Heart left ventricle (tissue), 13 donors: Measurements from ENCODE around the gene SNX6.

ENCODE experiments used
- POLR2A ChIP-seq, 2 donors: fragments of 450-650 bp; IDR thresholded peaks; one replicate each; pipeline ENCODE4 v1.6.1; 2017; ENCODE audit warnings: antibody characterized with exemption in 2 of 2, mild to moderate bottlenecking in 2 of 2, moderate library complexity in 2 of 2
- TF ChIP-seq, protein P1 (sequence below), 12 donors: fragments of 200-600 bp; sonication (generic) in 4 of 12; IDR thresholded peaks; one replicate each; pipeline versions ENCODE4 v1.5.0 to v1.8.0; 2018 to 2022; ENCODE audit warnings: antibody characterized with exemption in 12 of 12, mild to moderate bottlenecking in 5 of 12
- donor health status: ischemic (EF 13 %, LVEDD 7.1; RV severe dilation, severe dysfunction).
- donor health status: DM: no; HTN: yes; CAD: no.
- donor health status: DM: no; HTN: no; CAD: no.
- donor health status: ischemic (EF 25% LVEDD 6.9; RV normal size, moderate dysfunction).
- donor health status: ischemic (EF 25% LVEDD 5.7; RV mildly dilated, moderate dysfunction).
- donor health status: ischemic (EF 35%, LVEDD 5.7; RV mildly dilated, moderate dysfunction).
- donor health status: nonischemic (EF 11% LVEDD 7.7; RV severe dilation, severe dysfunction).
- donor health status: DM: yes; HTN: yes; CAD: no.
- donor health status: PGD.
- donor health status: ischemic (EF 29% LVEDD 5.4; RV normal size, mild dysfunction).
- donor health status: nonischemic (EF 23%, LVEDD 6.1; RV moderate dilation, normal function).

DNA sequence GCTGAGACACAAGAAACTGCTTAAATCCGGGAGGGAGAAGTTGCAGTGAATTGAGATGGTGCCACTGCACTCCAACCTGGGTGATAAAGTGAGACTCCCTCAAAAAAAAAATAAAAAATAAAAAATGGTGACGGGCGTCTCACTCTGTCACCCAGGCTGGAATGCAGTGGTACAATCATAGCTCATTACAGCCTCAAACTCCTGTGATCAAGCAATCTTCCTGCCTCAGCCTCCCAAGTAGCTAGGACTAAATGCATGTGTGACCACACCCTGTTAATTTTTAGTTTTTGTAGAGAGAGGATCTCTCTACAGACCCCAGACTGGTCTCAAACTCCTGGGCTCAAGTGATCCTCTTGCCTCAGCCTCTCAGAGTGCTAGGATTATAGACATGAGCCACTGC is 9.1 kb downstream of the SNX6 start:
- TF ChIP-seq, protein P1, sequence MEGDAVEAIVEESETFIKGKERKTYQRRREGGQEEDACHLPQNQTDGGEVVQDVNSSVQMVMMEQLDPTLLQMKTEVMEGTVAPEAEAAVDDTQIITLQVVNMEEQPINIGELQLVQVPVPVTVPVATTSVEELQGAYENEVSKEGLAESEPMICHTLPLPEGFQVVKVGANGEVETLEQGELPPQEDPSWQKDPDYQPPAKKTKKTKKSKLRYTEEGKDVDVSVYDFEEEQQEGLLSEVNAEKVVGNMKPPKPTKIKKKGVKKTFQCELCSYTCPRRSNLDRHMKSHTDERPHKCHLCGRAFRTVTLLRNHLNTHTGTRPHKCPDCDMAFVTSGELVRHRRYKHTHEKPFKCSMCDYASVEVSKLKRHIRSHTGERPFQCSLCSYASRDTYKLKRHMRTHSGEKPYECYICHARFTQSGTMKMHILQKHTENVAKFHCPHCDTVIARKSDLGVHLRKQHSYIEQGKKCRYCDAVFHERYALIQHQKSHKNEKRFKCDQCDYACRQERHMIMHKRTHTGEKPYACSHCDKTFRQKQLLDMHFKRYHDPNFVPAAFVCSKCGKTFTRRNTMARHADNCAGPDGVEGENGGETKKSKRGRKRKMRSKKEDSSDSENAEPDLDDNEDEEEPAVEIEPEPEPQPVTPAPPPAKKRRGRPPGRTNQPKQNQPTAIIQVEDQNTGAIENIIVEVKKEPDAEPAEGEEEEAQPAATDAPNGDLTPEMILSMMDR (IDR thresholded peaks at IDR 0.05): no peak
- no peak for TF ChIP-seq POLR2A (IDR thresholded peaks at IDR 0.05)
